OCI-LY1 (cell line): Measurements from ENCODE around the gene GAS2L1.
A peak's percentile ranks its signal among the peaks of the same experiment; 100 is the strongest.
"Not testable (repeated sequence)": the region's sequence is repeated elsewhere in the genome, so short reads cannot be mapped to it uniquely, and the experiment has no call there.

Source experiments
- H2AFZ ChIP-seq: fragments of 200-600 bp; sonication (generic), shearing (Covaris generic); 2 replicates; pipeline ENCODE4 v1.6.0; 2014; ENCODE audit warnings: antibody characterized with exemption, mild to moderate bottlenecking, low read length
- H3F3A ChIP-seq: fragments of 200-600 bp; sonication (generic), shearing (Covaris generic); 2 replicates; pipeline ENCODE4 v1.6.0; 2014; ENCODE audit warnings: mild to moderate bottlenecking, antibody characterized with exemption, low read length, moderate library complexity; ENCODE audit not compliant: insufficient read depth
- H3K27ac ChIP-seq: fragments of 200-600 bp; sonication (generic); 2 replicates; pipeline ENCODE4 v1.5.1; 2014; ENCODE audit warnings: low read length, mixed run types, mild to moderate bottlenecking, low read depth; ENCODE audit not compliant: poor library complexity, severe bottlenecking
- H3K27me3 ChIP-seq: fragments of 200-600 bp; sonication (generic); 2 replicates; pipeline ENCODE4 v1.6.0; 2014; ENCODE audit warnings: antibody characterized with exemption, mild to moderate bottlenecking, low read length, moderate library complexity; ENCODE audit not compliant: insufficient read depth
- H3K36me3 ChIP-seq: fragments of 200-600 bp; sonication (generic); 2 replicates; pipeline ENCODE4 v1.6.1; 2014; ENCODE audit warnings: mild to moderate bottlenecking, antibody characterized with exemption, low read length, moderate library complexity, mixed read lengths; ENCODE audit not compliant: insufficient read depth
- H3K4me1 ChIP-seq: fragments of 200-600 bp; sonication (generic); 2 replicates; pipeline ENCODE4 v1.5.1; 2014; ENCODE audit warnings: mild to moderate bottlenecking, low read length, moderate library complexity; ENCODE audit not compliant: insufficient read depth, severe bottlenecking
- H3K4me2 ChIP-seq: fragments of 200-600 bp; sonication (generic), shearing (Covaris generic); 2 replicates; pipeline ENCODE4 v1.6.1; 2014; ENCODE audit warnings: low read length
- H3K4me3 ChIP-seq: fragments of 200-600 bp; sonication (generic); 2 replicates; pipeline ENCODE4 v1.5.1; 2014; ENCODE audit warnings: low read length, low read depth, mild to moderate bottlenecking, mixed read lengths; ENCODE audit not compliant: poor library complexity, severe bottlenecking
- H3K79me2 ChIP-seq: fragments of 200-600 bp; shearing (Covaris generic); 2 replicates; pipeline ENCODE4 v1.6.1; 2016; ENCODE audit warnings: mixed run types, low read length, mixed read lengths; ENCODE audit not compliant: insufficient read depth
- H3K9ac ChIP-seq: fragments of 200-600 bp; sonication (generic), shearing (Covaris generic); 2 replicates; pipeline ENCODE4 v1.6.1; 2014; ENCODE audit warnings: mild to moderate bottlenecking, low read length, mixed read lengths
- H3K9me2 ChIP-seq: fragments of 200-600 bp; sonication (generic), shearing (Covaris generic); 2 replicates; pipeline ENCODE4 v1.6.1; 2014; ENCODE audit warnings: low read depth, mild to moderate bottlenecking, low read length, mixed read lengths
- H3K9me3 ChIP-seq: fragments of 200-600 bp; shearing (Covaris generic); 2 replicates; pipeline ENCODE4 v1.6.1; 2014; ENCODE audit warnings: low read length, mixed read lengths
- H4K20me1 ChIP-seq: fragments of 200-600 bp; sonication (generic), shearing (Covaris generic); 2 replicates; pipeline ENCODE4 v1.6.0; 2016; ENCODE audit warnings: mild to moderate bottlenecking, low read length; ENCODE audit not compliant: insufficient read depth
- EZH2 ChIP-seq: fragments of 200-600 bp; sonication (generic), shearing (Covaris generic); IDR thresholded peaks from 2 replicates; pipeline ENCODE4 v1.8.0; 2017; ENCODE audit warnings: borderline replicate concordance, mixed run types, mild to moderate bottlenecking, antibody characterized with exemption, low read length, moderate library complexity, mixed read lengths
- TF ChIP-seq, protein P1 (sequence below): fragments of 200-600 bp; sonication (generic), shearing (Covaris generic); IDR thresholded peaks from 2 replicates; pipeline ENCODE4 v1.5.1; 2017; ENCODE audit warnings: mild to moderate bottlenecking, antibody characterized with exemption, low read length, moderate library complexity, mixed read lengths

GAS2L1 gene

DNA sequence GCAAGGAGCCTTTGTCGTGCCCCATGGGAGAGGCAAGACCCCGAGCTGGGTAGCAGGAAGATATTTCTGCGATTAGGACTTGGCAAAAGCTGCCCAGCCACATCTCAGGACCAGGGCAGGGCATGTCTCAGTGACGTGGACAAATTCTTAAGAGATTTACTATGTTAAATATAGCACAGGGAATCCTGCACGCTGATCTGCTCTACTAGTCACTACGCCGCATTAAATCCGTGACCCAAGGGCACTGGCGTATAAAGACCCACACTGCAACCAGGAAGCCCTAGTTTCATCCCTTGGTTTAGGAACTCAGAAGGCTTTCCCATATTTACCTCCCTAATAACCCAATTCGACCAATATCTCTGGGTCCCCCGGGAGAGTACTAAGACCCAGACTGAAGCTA lies 46.8 kb downstream of the GAS2L1 start:
- no peak overlapping the region for H3K9ac ChIP-seq
- H2AFZ ChIP-seq, result no peak overlapping the region
- no peak overlapping the region for H3K4me3 ChIP-seq
- H3K36me3 ChIP-seq, result peaks cover 98% of the 10 kb centered on the region
- no peak overlapping the region for H3K4me2 ChIP-seq
- H3K9me3 ChIP-seq, result no peaks in the 10 kb centered on the region
- TF ChIP-seq EZH2, result no peak
- TF ChIP-seq, protein P1, sequence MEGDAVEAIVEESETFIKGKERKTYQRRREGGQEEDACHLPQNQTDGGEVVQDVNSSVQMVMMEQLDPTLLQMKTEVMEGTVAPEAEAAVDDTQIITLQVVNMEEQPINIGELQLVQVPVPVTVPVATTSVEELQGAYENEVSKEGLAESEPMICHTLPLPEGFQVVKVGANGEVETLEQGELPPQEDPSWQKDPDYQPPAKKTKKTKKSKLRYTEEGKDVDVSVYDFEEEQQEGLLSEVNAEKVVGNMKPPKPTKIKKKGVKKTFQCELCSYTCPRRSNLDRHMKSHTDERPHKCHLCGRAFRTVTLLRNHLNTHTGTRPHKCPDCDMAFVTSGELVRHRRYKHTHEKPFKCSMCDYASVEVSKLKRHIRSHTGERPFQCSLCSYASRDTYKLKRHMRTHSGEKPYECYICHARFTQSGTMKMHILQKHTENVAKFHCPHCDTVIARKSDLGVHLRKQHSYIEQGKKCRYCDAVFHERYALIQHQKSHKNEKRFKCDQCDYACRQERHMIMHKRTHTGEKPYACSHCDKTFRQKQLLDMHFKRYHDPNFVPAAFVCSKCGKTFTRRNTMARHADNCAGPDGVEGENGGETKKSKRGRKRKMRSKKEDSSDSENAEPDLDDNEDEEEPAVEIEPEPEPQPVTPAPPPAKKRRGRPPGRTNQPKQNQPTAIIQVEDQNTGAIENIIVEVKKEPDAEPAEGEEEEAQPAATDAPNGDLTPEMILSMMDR, result no peak
- H3K79me2 ChIP-seq, result no peaks in the 10 kb centered on the region
- no peaks in the 10 kb centered on the region for H3K27me3 ChIP-seq
- no peaks in the 10 kb centered on the region for H4K20me1 ChIP-seq
- H3K27ac ChIP-seq, result no peak overlapping the region
- H3F3A ChIP-seq, result no peaks in the 10 kb centered on the region
- no peaks in the 10 kb centered on the region for H3K9me2 ChIP-seq
- no peaks in the 10 kb centered on the region for H3K4me1 ChIP-seq

DNA sequence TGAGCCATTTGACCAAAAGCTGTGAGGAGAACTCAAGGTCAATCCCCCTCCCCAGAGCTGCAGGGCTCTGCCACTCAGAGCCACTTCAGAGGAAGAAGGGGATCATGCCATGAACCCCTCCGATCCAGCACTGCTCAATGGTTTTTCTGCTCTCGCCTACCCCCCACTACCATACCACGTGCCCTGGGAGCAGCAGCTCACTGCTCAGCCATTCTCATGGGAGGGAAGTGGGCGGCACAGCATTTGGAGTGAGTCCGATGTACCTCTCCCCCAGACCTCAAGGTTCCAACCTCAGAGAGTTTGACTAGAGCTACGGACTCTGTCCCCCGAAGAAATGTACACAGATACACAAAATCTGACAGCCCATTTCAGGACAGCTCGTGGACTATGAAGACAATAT lies 47.4 kb downstream of the GAS2L1 start:
- H3K9ac ChIP-seq, result no peak overlapping the region
- peaks cover 98% of the 10 kb centered on the region for H3K36me3 ChIP-seq
- no peaks in the 10 kb centered on the region for H3K27me3 ChIP-seq
- H3K4me3 ChIP-seq, result no peak overlapping the region
- H3K9me2 ChIP-seq, result no peaks in the 10 kb centered on the region
- no peaks in the 10 kb centered on the region for H3F3A ChIP-seq
- no peak overlapping the region for H2AFZ ChIP-seq
- no peaks in the 10 kb centered on the region for H3K9me3 ChIP-seq
- H3K27ac ChIP-seq, result no peak overlapping the region
- H3K4me2 ChIP-seq, result no peak overlapping the region
- H4K20me1 ChIP-seq, result no peaks in the 10 kb centered on the region
- no peak for TF ChIP-seq EZH2
- TF ChIP-seq, protein P1, result no peak
- no peaks in the 10 kb centered on the region for H3K4me1 ChIP-seq
- H3K79me2 ChIP-seq, result no peaks in the 10 kb centered on the region

DNA sequence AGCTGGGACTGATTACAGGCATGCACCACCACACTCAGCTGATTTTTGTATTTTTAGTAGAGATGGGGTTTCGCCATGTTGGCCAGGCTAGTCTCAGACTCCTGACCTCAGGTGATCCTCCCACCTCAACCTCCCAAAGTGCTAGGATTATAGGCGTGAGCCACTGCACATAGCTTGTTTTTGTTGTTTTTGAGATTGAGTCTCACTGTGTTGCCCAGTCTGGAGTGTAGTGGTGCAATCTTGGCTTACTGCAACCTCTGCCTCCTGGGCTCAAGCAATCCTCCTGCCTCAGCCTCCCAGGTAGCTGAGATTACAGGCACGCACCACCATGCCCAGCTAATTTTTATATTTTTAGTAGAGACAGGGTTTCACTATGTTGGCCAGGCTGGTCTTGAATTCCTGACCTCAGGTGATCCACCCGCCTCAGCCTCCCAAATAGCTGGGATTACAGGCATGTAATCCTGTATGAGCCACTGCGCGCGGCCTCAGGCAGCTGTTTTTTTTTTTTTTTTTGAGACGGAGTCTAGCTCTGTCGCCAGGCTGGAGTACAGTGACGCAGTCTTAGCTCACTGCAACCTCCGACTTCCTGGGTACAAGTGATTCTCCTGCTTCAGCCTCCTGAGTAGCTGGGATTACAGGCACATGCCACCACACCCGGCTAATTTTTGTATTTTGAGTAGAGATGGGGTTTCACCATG lies 50.9 kb downstream of the GAS2L1 start:
- not testable (repeated sequence) for H3F3A ChIP-seq, H3K27me3 ChIP-seq, H4K20me1 ChIP-seq, H3K4me3 ChIP-seq, H3K9me3 ChIP-seq, H3K27ac ChIP-seq, H3K9ac ChIP-seq, H2AFZ ChIP-seq, H3K79me2 ChIP-seq, H3K4me2 ChIP-seq, H3K9me2 ChIP-seq, H3K4me1 ChIP-seq
- peaks cover 90% of the 10 kb centered on the region for H3K36me3 ChIP-seq

DNA sequence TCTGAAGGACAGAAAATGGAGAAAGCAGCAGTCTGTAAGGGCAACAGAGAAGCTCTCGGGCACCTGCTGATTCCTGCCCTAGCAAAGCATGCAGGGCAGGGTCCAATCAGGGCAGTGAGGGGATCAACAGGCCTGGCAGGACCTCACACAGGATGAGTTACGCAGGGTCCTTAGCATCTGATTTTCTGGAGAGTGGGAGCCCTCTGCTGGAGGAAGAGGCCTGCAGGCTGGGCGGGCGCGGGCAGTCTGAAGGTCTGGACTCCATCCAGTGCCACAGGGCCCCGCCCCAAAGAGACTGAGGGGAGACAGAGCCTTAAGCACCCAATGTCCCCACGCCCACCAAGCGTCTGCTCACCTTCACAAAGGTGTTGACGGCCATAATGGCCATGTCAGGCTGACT lies 53.0 kb downstream of the GAS2L1 start:
- no peak overlapping the region for H3K4me2 ChIP-seq
- H3K27me3 ChIP-seq, result no peaks in the 10 kb centered on the region
- no peak for TF ChIP-seq EZH2
- TF ChIP-seq, protein P1, result peak; percentile 39; the same call in 1 of the 2 replicates
- H3K36me3 ChIP-seq, result peaks cover 74% of the 10 kb centered on the region
- H3K79me2 ChIP-seq, result no peaks in the 10 kb centered on the region
- no peaks in the 10 kb centered on the region for H3F3A ChIP-seq
- H3K9me3 ChIP-seq, result no peaks in the 10 kb centered on the region
- H3K4me1 ChIP-seq, result peaks cover 12% of the 10 kb centered on the region
- H2AFZ ChIP-seq, result no peak overlapping the region
- H3K27ac ChIP-seq, result no peak overlapping the region
- no peak overlapping the region for H3K4me3 ChIP-seq
- no peaks in the 10 kb centered on the region for H4K20me1 ChIP-seq
- no peak overlapping the region for H3K9ac ChIP-seq
- H3K9me2 ChIP-seq, result no peaks in the 10 kb centered on the region
